ENCODE data around the gene LMF2.

GRCh38 chr22:50516891-50517290, 9.4 kb upstream of the LMF2 start:
- TF ChIP-seq, protein P1, sequence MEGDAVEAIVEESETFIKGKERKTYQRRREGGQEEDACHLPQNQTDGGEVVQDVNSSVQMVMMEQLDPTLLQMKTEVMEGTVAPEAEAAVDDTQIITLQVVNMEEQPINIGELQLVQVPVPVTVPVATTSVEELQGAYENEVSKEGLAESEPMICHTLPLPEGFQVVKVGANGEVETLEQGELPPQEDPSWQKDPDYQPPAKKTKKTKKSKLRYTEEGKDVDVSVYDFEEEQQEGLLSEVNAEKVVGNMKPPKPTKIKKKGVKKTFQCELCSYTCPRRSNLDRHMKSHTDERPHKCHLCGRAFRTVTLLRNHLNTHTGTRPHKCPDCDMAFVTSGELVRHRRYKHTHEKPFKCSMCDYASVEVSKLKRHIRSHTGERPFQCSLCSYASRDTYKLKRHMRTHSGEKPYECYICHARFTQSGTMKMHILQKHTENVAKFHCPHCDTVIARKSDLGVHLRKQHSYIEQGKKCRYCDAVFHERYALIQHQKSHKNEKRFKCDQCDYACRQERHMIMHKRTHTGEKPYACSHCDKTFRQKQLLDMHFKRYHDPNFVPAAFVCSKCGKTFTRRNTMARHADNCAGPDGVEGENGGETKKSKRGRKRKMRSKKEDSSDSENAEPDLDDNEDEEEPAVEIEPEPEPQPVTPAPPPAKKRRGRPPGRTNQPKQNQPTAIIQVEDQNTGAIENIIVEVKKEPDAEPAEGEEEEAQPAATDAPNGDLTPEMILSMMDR (conservative IDR thresholded peaks at IDR 0.05; ENCODE audit: low read length): no peak
- TF ChIP-seq EZH2phosphoT487 (IDR thresholded peaks at IDR 0.05; ENCODE audit: borderline replicate concordance, low read depth, low read length): no peak

Measured in OCI-LY7 (cell line).